ENCODE data around the gene EMC9.

DNA sequence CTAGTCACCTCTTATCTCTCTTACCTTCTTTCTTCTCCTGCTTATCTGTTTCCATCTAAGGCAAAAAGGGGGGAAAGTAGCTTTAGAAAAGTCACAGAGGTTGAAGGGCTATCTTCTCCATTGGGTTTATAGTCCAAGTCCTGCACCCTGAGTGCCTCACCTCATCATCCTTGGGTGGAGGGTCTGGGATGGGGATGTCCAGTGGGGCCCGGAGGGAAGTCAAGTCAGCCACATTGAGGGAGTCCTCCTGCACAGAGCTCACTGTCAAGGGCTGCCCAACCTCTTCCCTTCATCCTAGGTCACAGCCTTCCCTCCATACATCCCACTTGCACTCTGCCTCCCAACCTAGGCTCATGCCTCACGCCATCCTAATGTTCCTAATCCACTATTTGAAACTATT is 3.8 kb upstream of the EMC9 start:
- TF ChIP-seq POLR2A (IDR thresholded peaks at IDR 0.05) (no peak), EP300 (IDR thresholded peaks at IDR 0.05) (no peak)
- TF ChIP-seq, protein P1, sequence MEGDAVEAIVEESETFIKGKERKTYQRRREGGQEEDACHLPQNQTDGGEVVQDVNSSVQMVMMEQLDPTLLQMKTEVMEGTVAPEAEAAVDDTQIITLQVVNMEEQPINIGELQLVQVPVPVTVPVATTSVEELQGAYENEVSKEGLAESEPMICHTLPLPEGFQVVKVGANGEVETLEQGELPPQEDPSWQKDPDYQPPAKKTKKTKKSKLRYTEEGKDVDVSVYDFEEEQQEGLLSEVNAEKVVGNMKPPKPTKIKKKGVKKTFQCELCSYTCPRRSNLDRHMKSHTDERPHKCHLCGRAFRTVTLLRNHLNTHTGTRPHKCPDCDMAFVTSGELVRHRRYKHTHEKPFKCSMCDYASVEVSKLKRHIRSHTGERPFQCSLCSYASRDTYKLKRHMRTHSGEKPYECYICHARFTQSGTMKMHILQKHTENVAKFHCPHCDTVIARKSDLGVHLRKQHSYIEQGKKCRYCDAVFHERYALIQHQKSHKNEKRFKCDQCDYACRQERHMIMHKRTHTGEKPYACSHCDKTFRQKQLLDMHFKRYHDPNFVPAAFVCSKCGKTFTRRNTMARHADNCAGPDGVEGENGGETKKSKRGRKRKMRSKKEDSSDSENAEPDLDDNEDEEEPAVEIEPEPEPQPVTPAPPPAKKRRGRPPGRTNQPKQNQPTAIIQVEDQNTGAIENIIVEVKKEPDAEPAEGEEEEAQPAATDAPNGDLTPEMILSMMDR (IDR thresholded peaks at IDR 0.05), result no peak

Data from upper lobe of left lung (tissue), 4 donors.